NT2/D1 (cell line): ENCODE data around the gene WASHC4.

Source experiments
- SUZ12 ChIP-seq: IDR thresholded peaks from 2 replicates; pipeline ENCODE4 v1.6.1; 2011; ENCODE audit not compliant: insufficient read length, insufficient read depth; ENCODE audit errors: extremely low read depth
- YY1 ChIP-seq: IDR thresholded peaks from 2 replicates; pipeline ENCODE4 v1.6.1; 2011; ENCODE audit not compliant: insufficient read length, insufficient read depth
- ZNF274 ChIP-seq: IDR thresholded peaks from 2 replicates; pipeline ENCODE4 v1.6.1; 2011; ENCODE audit warnings: mild to moderate bottlenecking, low read depth, low read length

GRCh38 chr12:105142259-105142658 lies 34.7 kb downstream of the WASHC4 start:
- TF ChIP-seq ZNF274 (no peak), YY1 (no peak), SUZ12 (no peak)
